ENCODE data around the gene PLXDC2.

DNA sequence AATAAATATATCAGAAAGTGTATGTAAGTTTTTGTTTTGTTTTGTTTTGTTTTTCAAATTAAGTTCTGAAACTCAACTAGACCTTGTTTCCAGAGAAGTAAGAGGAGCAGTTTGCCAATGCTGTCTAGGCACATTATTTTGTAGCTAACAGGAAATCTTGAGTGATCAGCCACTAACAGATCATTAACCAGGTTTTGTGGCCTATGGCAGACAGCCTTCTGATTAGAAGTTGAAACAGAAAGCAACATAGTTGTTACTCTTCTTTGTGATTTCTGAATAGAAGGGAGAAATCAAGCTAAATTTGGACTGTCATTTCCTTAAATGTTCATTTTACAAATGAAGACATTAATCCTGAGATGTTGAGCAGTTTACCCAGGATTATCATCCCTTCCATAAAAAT lies 142.6 kb downstream of the PLXDC2 start:
- TF ChIP-seq POLR2AphosphoS5 (IDR thresholded peaks at IDR 0.05; ENCODE audit: low read depth, low read length) = no peak
- no peak for TF ChIP-seq TAF1 (IDR thresholded peaks at IDR 0.05; ENCODE audit: borderline replicate concordance, low read depth, low read length)

Data from GM12892 (cell line).